ENCODE data around the gene MN1.

MN1 gene

DNA sequence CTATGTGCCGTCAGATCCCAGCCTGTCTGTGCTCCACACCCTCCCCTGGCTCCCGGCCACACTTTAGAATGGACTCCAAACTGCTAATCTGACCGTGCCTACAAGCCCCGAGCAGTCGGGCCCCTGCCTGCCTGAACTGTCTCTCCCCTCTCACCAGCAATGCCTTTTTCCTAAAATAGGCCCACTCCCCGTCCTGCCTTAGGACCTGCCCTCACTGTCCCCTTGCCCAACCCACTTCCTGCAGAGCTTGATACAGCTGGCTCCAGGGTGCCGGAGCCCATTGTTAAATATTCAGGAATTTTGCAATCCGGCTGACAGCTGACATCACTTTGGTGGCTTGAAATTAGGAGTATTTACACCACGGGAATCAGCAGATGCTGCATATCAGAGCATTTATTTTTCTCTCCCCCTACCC, 21.4 kb downstream of the MN1 start:
- DNase-seq = no peak

DNA sequence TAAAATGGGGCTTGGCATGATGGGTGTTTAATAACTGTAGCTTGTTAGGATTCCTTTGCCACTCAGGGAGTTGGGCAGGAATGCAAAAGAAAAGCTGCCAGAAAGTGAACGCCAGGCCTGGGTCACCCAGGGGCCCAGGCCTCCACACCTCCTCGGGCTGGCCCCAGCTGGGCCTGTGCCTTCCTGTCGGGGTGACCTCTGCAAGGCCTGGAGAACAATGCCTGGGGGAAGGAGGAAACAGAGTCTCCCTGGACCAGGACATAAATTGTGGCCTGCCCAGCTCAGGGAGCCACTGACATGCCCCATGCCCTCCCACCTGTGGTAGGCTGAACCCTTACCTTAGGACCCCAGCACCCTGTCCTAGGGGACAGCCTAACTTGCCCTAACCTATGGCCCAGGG, 21.9 kb downstream of the MN1 start:
- DNase-seq = no peak

- DNase-seq = no peak
Observed at GRCh38 chr22:27778294-27779090, 23.1 kb downstream of the MN1 start.

DNA sequence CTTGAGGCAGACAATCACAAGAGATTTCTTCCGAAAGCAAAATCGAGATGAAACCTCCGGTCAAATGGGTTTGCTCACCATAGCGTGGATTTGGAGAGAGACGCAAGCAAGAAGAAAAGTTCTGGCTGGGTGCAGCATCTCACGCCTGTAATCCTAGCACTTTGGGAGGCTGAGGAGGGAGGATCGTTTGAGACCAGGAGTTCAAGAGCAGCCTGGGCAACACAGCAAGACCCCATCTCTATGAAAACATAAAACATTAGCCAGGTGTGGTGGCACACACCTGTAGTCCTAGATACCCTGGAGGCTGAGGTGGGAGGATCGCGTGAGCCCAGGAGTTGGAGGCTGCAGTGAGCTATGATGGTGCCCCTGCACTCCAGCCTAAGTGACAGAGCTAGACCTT, 24.4 kb downstream of the MN1 start:
- DNase-seq = no peak

- no peak for DNase-seq
Observed at GRCh38 chr22:27776650-27776958, 25.0 kb downstream of the MN1 start.

GRCh38 chr22:27775758-27776649, 25.6 kb downstream of the MN1 start:
- DNase-seq = no peak

GRCh38 chr22:27775087-27775698, 26.4 kb downstream of the MN1 start:
- no peak for DNase-seq

- no peak for DNase-seq
Observed at GRCh38 chr22:27774200-27774599, 27.4 kb downstream of the MN1 start.

DNA sequence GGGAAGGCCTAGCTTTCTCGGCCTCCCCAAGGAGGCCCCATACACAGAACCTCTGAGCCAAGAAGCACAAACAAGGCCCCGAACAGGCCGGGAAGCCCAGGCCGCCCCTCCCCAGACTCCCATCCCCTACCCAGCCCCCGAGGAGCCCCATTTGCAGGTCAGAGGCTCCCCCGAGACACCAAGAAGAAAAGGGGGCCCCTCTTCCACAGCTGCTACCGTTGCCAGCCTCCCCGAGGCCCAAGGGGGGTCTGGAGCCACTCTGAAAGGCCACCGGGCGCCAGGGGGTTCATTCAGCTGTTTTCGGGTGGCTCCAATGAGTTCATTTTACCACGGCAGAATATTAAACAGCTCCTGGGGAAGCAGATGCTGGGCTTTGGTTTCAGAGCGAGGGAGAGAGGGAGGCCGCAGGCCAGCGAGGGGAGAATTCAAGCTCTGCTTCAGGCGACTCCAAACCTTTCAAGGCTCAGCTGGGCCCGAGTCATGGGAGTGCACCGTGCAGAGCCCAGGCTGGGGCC, 28.5 kb downstream of the MN1 start:
- DNase-seq = no peak

GRCh38 chr22:27772081-27772983, 29.2 kb downstream of the MN1 start:
- DNase-seq = no peak

DNA sequence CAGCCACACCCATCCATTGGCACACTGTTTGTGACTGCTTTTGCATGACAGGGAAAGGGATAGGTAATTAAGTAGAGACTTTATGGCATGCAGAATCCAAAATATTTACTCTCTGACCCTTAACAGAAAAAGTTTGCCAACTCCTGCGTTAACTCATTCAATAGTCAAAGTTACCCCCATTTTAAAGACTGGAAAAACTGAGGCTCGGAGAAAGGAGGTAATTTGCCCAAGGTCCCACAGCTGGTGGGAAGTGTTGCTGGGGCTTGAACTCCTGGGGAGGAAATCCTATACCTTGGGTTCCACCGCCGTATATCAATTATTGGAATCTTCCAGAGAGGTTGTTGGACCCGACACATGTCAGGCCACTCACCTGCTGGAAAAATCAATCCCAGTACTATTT, 29.9 kb downstream of the MN1 start:
- DNase-seq = no peak

GRCh38 chr22:27769012-27769411, 32.5 kb downstream of the MN1 start:
- DNase-seq = no peak

DNA sequence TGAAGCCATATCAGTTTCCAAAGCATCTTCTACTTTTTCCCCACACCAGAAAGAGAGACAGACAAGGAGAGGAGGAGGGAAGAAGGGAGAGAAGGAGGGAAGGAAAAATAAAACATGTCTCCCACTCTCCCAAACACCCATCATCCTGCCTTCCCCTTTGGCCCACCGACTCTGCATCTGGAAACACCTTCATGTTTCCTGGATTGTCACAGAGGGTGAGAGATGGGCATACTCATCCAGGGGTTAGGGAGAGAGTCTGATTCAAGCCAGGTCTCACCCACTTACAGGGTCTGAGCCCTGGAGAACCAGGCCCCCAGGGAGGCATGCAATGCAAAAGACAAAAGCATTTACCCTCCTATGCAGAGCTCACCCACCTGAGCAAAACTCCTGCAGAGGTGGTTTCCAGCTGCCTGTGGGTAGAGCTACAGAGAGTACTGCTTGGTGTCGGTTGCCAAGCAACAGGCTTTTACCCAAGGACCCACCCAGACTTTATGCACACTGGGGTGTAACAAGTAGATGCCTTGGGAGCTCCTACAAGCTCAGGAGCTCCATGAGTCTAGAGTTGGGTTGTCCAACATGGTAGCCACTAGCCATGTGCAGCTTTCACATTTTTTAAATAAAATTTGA, 33.4 kb downstream of the MN1 start:
- DNase-seq = no peak

GRCh38 chr22:27766679-27767078, 34.9 kb downstream of the MN1 start:
- no peak for DNase-seq

DNA sequence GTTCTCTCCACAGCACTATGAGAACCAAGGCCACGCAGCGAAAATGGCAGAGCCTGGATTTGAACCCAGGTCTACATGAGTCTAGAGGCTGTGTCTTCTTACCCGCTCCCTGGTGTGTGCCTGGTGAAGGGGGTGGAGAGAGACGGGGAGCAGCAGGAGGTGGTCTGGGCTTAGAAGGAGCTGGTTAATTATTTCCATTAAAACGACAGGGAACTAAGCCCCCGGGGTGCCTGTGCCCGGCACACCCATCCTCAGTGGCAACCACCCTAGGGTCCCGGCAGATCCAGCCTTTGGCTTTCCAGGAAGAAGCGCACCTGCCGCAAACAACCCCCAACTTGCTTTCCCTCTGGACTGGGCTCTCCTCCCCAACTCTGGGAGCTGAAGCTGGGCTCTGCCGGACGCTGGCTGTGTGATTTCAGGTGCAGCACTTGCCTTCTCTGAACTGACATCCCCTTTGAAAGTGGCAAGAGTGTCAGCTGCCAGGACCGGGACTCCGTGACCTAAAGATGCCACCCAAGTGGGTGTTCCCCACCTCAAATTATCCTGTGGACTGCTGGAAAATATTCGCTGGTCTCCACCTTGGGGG, 35.8 kb downstream of the MN1 start:
- no peak for DNase-seq

- no peak for DNase-seq
Observed at GRCh38 chr22:27764722-27765236, 36.8 kb downstream of the MN1 start.

GRCh38 chr22:27761665-27762064, 39.9 kb downstream of the MN1 start:
- no peak for DNase-seq

GRCh38 chr22:27761000-27761399, 40.6 kb downstream of the MN1 start:
- DNase-seq = no peak

GRCh38 chr22:27760474-27760873, 41.1 kb downstream of the MN1 start:
- DNase-seq = no peak

DNA sequence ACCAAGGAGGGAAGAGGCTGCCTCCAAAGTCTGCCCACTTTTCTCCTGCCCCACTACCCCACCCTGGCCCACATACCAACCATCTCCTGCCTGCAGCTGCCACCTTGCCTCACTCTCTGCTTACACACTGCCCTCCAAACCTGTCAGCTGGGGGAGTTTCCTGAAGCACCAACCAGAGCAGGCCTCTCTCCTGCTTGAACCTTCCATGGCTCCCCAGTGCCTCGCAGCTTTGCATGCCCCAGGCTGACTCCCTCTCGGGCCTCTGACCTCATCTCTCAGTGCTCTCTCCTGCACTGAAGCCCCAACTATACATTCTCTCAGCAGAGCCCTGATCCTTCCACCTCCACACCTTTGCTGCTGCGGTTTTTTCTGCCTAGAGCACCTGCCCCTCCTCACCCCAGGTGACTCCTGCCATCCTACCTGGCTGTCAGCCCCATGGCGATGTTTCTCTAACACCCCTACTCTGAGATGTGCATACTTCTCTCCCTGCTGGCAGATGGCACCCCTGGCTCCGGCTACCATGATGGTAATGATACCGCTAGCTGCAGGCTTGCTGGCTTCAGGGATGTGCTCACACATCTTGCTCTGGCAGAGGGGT, 43.5 kb downstream of the MN1 start:
- no peak for DNase-seq

GRCh38 chr22:27756212-27756660, 45.3 kb downstream of the MN1 start:
- DNase-seq = no peak

Measured in CD4-positive, alpha-beta T cell treated with Interleukin-12 subunit alpha and Interleukin-12 subunit beta, for 1 hour (primary cell).